ENCODE measurements around the gene CHSY1.

The CHSY1 gene

DNA sequence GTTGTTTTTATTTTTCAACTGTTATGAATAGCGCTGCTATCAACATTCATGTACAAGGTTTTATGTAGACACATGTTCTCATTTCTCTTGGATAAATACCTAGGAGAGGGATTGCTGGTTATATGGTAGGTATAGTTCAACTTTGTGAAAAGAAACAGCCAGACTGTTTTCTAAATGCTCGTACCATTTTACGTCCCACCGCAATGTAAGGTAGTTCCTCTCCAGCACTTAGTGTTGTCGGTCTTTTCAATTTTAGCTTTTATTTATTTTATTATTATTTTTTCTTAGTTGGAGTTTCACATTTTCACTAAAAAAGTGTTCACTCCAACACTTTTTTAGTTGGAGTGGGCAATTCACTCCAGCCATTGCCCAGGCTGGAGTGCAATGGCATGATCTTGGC lies 117.1 kb downstream of the CHSY1 start:
- TF ChIP-seq, protein P1, sequence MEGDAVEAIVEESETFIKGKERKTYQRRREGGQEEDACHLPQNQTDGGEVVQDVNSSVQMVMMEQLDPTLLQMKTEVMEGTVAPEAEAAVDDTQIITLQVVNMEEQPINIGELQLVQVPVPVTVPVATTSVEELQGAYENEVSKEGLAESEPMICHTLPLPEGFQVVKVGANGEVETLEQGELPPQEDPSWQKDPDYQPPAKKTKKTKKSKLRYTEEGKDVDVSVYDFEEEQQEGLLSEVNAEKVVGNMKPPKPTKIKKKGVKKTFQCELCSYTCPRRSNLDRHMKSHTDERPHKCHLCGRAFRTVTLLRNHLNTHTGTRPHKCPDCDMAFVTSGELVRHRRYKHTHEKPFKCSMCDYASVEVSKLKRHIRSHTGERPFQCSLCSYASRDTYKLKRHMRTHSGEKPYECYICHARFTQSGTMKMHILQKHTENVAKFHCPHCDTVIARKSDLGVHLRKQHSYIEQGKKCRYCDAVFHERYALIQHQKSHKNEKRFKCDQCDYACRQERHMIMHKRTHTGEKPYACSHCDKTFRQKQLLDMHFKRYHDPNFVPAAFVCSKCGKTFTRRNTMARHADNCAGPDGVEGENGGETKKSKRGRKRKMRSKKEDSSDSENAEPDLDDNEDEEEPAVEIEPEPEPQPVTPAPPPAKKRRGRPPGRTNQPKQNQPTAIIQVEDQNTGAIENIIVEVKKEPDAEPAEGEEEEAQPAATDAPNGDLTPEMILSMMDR (IDR thresholded peaks at IDR 0.05; ENCODE audit: insufficient read depth, low read length, missing control alignments): no peak
- no peak overlapping the region for H3K4me3 ChIP-seq (ENCODE audit: low read depth, low read length)
- ChIA-PET POLR2A (no interaction called here), CTCF (interaction anchor here (1.0 to 2.2 kb wide), 2 partner anchors 13 to 124 kb away, joined by 3 to 5 read pairs; no protein-coding TSS in a partner anchor)
- no peak for DNase-seq (ENCODE audit: low read depth, low spot score)

DNA sequence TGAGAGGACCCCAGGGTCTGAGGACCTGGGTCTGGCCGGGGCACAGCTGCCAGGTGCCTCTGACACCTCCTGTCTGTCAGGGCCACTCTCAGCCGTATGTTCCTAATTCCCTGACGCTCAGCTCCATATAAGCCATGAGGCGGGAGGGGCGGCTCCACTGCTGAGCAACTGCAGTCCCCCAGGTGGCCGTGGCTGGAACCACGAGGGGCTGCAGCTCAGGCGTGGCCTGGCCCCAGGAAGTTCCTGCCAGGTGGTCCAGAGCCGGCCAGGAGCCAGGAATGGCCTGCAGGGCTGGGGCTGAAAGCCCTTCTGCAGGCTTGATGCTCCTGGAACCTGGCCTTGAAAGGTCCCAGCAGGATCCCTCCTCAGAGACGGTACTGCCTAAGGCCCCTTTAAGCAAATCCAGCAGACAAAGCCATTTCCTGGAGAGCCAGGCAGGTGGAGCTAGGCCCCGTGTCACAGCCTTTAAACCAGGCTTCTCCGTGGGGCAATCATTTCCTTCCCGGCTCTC lies 118.0 kb downstream of the CHSY1 start:
- no peak for DNase-seq (ENCODE audit: low read depth, low spot score)
- CTCF ChIA-PET: interaction anchor here (0.9 to 2.2 kb wide), 2 partner anchors 10 to 12 kb away, joined by 3 to 5 read pairs; no protein-coding TSS in a partner anchor

DNA sequence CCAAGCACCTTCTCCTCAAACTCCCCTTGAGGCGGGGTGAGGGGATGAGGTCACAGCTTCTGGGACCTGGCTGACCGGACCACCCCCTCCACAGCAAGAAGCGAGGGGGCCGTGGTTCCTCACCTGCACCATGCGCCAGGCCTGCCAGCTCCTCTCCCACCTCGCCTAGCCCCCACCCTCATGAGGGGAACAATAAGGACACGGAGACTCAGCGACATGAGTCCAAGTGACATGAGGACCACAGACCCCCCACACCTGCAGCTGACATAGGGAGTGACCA lies 118.7 kb downstream of the CHSY1 start:
- no peak overlapping the region for H3K4me3 ChIP-seq (ENCODE audit: low read depth, low read length)
- ChIA-PET CTCF (interaction anchor here (1.5 kb wide), 1 partner anchor 124 kb away, joined by 3 read pairs; no protein-coding TSS in a partner anchor), POLR2A (no interaction called here)
- DNase-seq (ENCODE audit: low read depth, low spot score): no peak
- TF ChIP-seq, protein P1 (IDR thresholded peaks at IDR 0.05; ENCODE audit: insufficient read depth, low read length, missing control alignments): no peak

More for the DNA sequence above, 118.0 kb downstream of the CHSY1 start:
- POLR2A ChIA-PET: no interaction called here
- no peak overlapping the region for H3K4me3 ChIP-seq (ENCODE audit: low read depth, low read length)
- TF ChIP-seq, protein P1 (IDR thresholded peaks at IDR 0.05; ENCODE audit: insufficient read depth, low read length, missing control alignments): no peak

DNA sequence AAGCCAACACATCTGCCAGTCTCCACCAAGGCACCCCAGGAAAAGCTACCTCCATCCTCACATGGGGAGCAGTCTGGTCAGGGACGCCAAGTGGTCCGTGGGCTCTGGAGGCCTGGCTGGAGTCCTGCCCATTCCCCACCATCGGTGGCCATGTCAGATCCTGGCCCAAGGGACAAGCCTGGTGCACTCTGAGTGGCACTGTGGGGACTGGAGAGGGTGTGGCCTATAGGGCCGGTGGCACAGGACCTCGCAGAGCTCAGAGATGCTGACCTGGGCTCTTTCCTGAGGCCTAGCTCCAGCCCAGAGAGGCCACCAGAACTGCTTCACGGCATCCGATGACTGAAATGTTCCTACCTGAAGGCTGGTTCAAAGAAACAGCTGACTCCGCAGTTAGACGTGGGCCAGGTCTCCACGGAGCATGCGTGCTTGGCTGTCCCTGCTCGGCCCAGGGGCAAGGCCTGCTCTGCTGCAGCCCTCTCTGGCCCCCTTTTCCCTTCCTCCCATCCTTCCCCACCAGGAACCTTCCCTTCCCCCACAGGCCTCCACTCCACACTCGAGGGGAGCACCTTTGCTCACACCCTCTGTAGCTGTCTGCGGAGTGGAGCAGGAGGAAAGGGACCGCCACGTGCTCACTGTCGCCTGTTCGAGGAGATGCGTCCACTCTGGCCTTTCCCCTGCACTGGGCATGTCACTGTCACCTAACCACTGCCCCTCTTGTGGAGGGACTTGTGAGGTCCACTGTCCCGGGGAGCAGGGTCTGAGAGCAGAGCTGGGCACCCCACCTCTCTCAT lies 119.3 kb downstream of the CHSY1 start:
- H3K4me3 ChIP-seq (ENCODE audit: low read depth, low read length): no peak overlapping the region
- ChIA-PET CTCF (interaction anchor here (1.0 to 1.5 kb wide), 2 partner anchors 11 to 125 kb away, joined by 3 read pairs; no protein-coding TSS in a partner anchor), POLR2A (no interaction called here)
- no peak for DNase-seq (ENCODE audit: low read depth, low spot score)
- TF ChIP-seq, protein P1 (IDR thresholded peaks at IDR 0.05; ENCODE audit: insufficient read depth, low read length, missing control alignments): no peak

DNA sequence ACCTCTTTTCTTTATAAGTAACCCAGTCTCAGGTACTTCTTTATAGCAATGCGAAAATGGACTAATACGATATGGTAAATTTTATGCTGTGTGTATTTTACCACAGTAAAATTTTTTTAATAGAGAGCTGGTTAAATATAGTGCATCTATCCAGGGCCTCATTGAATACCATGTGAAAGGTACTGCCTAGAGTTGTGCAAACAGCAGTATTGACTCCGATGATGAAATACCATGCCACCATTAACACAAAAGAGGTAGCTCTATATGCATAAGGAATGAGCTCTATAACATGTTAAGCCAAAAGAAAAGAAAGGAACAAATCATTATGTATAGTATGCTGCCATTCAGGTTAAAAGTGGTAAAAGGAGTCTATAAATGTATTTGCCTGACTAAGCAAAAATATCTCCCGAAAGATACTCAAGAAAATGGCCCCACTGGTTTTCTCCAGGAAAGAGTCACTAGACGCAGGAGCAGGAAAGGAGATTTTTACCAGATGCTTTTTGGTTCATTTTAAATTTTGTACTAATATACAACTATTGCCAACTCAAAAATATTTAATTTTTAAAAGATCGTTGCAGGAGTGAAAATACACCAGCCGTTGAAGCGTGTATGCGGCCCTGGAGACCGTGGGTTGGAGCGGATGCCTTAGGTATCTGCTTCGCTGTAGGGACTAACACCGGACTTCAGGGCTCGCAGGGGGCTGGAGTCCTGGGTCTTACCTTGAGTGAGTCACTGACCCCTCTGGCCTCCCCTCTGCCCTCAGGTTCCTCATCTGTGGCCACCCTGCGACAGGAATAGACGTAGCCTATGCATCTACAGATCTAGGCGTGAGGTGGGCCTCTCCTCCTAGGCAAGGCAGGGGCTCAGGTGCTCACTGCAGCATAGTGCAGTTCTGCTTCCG lies 120.1 kb downstream of the CHSY1 start:
- no peak overlapping the region for H3K4me3 ChIP-seq (ENCODE audit: low read depth, low read length)
- ChIA-PET CTCF (interaction anchor here (1.0 to 1.5 kb wide), 2 partner anchors 10 to 126 kb away, joined by 3 read pairs; no protein-coding TSS in a partner anchor), POLR2A (no interaction called here)

More for the DNA sequence above, 120.1 kb downstream of the CHSY1 start:
- TF ChIP-seq, protein P1 (IDR thresholded peaks at IDR 0.05; ENCODE audit: insufficient read depth, low read length, missing control alignments): no peak
- DNase-seq (ENCODE audit: low read depth, low spot score): no peak
